ENCODE data around the gene WDR37. TPM values are rescaled to one million over a fixed set of nuclear protein-coding genes. Genes with fewer than 3 reads are reported as not detected.

The WDR37 gene
- total RNA-seq, 1 experiment from 2014 or later, result 9.6 TPM

- Histone ChIP-seq H3K27ac (ENCODE audit: low read length) (no peak overlapping the region), H3K9me3 (ENCODE audit: control insufficient read depth, insufficient read depth, low read depth, low read length) (no peaks in the 10 kb centered on the region), H3K36me3 (ENCODE audit: control insufficient read depth, insufficient read depth, low read length) (peaks cover 7% of the 10 kb centered on the region), H3K4me3 (ENCODE audit: low read depth in 2 of 2, low read length in 2 of 2) (no peak overlapping the region), H3K27me3 (ENCODE audit: control insufficient read depth, insufficient read depth, low read length) (no peaks in the 10 kb centered on the region), H3K4me1 (ENCODE audit: control insufficient read depth, insufficient read depth, low read length) (no peaks in the 10 kb centered on the region)
- ChIA-PET CTCF (no interaction called here), POLR2A (interaction anchor here (0.7 kb wide), 1 partner anchor 152 kb away, joined by 4 read pairs; no protein-coding TSS in a partner anchor)
- no peak for ATAC-seq
- TF ChIP-seq POLR2AphosphoS5 (IDR thresholded peaks at IDR 0.05; ENCODE audit: low read depth, low read length) (no peak), CTCF (IDR thresholded peaks at IDR 0.05) (no peak), SIN3A (IDR thresholded peaks at IDR 0.05; ENCODE audit: borderline replicate concordance, insufficient read depth, low read depth, low read length) (no peak), REST (IDR thresholded peaks at IDR 0.05; ENCODE audit: insufficient read depth in 1 of 2, low read depth in 2 of 2, low read length in 1 of 2) (no peak), TCF7L2 (IDR thresholded peaks at IDR 0.05; ENCODE audit: low read depth, low read length) (no peak)
- intact Hi-C loops (cut with micrococcal nuclease; ENCODE audit: unreplicated experiment), result no loop called here
- in situ Hi-C loops (cut with HindIII; ENCODE audit: low pct_unique_long_range_greater_than_20kb, low sequenced_read_pairs), result no loop called here
- no peak for DNase-seq (ENCODE audit: low read depth, low spot score)
- BruUV-seq (replicated peaks), result no TSS peak
Measured at GRCh38 chr10:1022413-1022812, 33.8 kb upstream of the WDR37 start.

DNA sequence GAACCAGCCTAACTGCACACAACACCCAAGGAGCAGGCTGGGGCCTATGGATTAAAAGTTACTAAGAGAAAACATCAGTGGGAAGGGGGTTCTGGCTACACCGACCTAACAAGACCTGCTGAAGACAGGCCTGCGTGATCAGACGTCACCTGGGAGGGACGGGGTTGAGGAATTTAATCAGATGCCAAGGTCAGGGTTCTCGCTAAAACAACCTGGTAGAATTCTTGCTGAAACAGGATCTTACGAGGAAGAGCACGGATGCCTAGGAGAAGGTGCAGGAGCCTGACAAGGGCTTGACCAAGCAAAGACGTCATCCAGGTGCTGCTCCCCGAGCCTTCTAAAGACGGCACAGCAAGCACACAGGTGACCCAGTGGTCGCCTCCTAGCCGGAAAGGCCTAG lies 32.1 kb upstream of the WDR37 start:
- ChIA-PET CTCF (no interaction called here), POLR2A (no interaction called here)

More for the DNA sequence above, 32.1 kb upstream of the WDR37 start:
- in situ Hi-C loops (cut with HindIII; ENCODE audit: low pct_unique_long_range_greater_than_20kb, low sequenced_read_pairs), result no loop called here
- H3K36me3 ChIP-seq (ENCODE audit: control insufficient read depth, insufficient read depth, low read length), result 0 out of 2 replicates have a peak, but pooled peaks cover 2% of the 10 kb centered on the region
- DNase-seq (ENCODE audit: low read depth, low spot score) (no peak), ATAC-seq (no peak)
- intact Hi-C loops (cut with micrococcal nuclease; ENCODE audit: unreplicated experiment), result no loop called here
- TF ChIP-seq CTCF (IDR thresholded peaks at IDR 0.05), result no peak
- TF ChIP-seq POLR2AphosphoS5 (IDR thresholded peaks at IDR 0.05; ENCODE audit: low read depth, low read length), result no peak
- no peak for TF ChIP-seq SIN3A (IDR thresholded peaks at IDR 0.05; ENCODE audit: borderline replicate concordance, insufficient read depth, low read depth, low read length)
- TF ChIP-seq REST (IDR thresholded peaks at IDR 0.05; ENCODE audit: insufficient read depth in 1 of 2, low read depth in 2 of 2, low read length in 1 of 2), result no peak
- TF ChIP-seq TCF7L2 (IDR thresholded peaks at IDR 0.05; ENCODE audit: low read depth, low read length), result no peak
- no peak overlapping the region for H3K4me3 ChIP-seq (ENCODE audit: low read depth in 2 of 2, low read length in 2 of 2)
- no peaks in the 10 kb centered on the region for H3K4me1 ChIP-seq (ENCODE audit: control insufficient read depth, insufficient read depth, low read length)
- H3K27ac ChIP-seq (ENCODE audit: low read length), result no peak overlapping the region
- no peaks in the 10 kb centered on the region for H3K27me3 ChIP-seq (ENCODE audit: control insufficient read depth, insufficient read depth, low read length)
- H3K9me3 ChIP-seq (ENCODE audit: control insufficient read depth, insufficient read depth, low read depth, low read length), result no peaks in the 10 kb centered on the region
- no TSS peak for BruUV-seq (replicated peaks)
